GM12874 (cell line): ENCODE data around the gene OTOF.

Experiments
- TF ChIP-seq, protein P1 (sequence below): IDR thresholded peaks from 2 replicates; pipeline ENCODE4 v1.5.1; 2011; ENCODE audit warnings: low read depth, mild to moderate bottlenecking, control low read depth, low read length, moderate library complexity; ENCODE audit not compliant: insufficient read depth

OTOF gene

DNA sequence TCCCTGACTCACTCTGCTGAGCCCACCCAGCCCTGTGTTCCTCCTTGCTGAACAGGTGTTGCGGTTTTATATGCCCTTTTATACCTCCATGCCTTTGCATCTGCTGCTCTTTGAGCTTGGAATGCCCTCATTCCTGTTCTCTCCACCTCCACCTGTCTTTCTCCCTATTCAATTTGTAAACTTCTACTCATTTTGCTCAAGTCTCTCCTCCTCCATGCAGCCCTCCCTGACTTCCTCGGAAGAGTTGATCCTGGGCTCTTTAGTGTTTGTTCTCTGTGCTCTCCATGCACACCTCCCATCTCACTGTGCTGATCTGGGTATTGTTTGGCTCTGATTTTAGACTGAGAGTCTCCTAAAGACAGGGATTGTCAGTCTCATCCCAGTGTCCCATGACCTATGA is 7.2 kb upstream of the OTOF start:
- TF ChIP-seq, protein P1, sequence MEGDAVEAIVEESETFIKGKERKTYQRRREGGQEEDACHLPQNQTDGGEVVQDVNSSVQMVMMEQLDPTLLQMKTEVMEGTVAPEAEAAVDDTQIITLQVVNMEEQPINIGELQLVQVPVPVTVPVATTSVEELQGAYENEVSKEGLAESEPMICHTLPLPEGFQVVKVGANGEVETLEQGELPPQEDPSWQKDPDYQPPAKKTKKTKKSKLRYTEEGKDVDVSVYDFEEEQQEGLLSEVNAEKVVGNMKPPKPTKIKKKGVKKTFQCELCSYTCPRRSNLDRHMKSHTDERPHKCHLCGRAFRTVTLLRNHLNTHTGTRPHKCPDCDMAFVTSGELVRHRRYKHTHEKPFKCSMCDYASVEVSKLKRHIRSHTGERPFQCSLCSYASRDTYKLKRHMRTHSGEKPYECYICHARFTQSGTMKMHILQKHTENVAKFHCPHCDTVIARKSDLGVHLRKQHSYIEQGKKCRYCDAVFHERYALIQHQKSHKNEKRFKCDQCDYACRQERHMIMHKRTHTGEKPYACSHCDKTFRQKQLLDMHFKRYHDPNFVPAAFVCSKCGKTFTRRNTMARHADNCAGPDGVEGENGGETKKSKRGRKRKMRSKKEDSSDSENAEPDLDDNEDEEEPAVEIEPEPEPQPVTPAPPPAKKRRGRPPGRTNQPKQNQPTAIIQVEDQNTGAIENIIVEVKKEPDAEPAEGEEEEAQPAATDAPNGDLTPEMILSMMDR, result no peak

DNA sequence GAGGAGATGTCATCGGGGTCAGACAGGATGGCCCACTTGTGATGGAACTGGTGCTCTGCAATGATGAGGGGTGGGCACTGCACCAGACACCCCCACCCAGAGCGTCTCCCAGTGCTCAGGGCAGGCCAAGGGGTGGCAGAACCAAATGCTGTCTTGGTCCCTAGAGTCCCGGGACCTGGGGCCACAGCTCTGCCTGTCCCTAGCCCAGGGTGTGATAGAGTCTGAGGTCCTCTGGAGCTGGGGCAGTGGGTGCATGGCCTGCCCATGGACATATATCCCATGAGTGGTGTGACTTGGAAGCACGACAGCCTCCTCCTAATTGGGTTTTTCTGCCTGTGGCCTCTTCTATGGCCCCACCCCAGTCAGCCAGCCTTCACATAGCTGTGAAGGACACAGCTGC is 6.7 kb upstream of the OTOF start:
- TF ChIP-seq, protein P1, result no peak

DNA sequence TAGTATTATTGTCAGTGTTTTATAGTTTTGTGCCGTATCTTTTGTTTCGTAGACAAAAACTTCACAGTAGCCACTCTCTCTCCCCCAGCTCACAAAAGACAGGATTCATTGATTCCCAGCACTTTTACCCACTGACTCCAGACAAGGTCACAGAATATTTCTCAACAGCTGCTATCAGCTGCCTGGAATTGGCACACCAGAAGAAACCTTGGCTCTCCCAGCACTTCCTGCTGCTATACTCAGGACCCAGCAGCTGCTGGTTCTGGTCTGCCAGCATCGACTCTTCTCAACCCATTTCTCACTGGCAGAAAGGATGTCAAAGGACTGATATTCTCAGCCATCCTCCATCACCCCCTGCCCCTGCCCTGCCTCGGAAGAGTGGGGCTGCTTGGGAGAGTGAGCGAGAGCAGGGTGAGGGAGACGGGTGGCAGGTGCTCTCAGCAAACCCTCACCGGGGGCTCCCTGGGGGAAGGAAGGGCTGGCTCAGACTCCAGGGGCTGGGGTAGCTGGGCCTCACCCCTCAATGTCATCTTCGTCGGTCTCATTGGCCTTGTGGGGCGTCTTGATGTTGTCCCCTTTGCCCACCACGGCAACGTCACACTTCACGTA is 6.1 kb upstream of the OTOF start:
- TF ChIP-seq, protein P1, result no peak

DNA sequence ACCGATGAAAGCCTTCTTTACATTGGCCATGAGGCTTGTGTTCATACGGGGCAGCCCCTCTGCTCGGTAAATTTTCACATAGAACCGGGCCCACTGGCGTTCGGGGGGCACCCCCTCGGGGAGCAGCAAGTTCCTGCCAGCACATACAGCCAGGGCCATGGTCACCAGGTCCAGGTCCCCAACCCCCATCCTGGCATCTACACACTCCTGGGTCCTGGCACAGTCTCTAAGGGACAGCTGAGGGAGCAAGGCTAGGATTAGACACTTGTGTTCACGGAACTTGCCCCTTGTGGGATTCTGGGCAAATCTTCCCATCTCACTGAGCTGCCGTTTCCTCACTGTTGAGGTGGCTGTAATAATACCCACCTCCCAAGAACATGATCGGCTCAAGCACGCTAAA is 5.6 kb upstream of the OTOF start:
- TF ChIP-seq, protein P1, result no peak

DNA sequence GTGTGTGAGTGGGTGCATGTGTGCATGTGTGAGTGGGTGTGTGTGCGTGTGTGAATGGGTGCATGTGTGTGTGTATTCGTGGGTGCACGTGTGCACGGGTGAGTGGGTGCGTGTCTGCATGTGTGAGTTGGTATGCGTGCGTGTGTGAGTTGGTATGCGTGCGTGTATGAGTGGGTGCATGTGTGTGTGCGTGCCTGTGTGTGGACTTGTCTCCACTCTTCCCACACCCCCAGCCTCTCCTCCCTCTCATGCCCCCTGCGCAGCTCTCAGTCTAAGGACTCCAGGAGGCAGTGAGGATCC is 5.1 kb upstream of the OTOF start:
- TF ChIP-seq, protein P1, result no peak

DNA sequence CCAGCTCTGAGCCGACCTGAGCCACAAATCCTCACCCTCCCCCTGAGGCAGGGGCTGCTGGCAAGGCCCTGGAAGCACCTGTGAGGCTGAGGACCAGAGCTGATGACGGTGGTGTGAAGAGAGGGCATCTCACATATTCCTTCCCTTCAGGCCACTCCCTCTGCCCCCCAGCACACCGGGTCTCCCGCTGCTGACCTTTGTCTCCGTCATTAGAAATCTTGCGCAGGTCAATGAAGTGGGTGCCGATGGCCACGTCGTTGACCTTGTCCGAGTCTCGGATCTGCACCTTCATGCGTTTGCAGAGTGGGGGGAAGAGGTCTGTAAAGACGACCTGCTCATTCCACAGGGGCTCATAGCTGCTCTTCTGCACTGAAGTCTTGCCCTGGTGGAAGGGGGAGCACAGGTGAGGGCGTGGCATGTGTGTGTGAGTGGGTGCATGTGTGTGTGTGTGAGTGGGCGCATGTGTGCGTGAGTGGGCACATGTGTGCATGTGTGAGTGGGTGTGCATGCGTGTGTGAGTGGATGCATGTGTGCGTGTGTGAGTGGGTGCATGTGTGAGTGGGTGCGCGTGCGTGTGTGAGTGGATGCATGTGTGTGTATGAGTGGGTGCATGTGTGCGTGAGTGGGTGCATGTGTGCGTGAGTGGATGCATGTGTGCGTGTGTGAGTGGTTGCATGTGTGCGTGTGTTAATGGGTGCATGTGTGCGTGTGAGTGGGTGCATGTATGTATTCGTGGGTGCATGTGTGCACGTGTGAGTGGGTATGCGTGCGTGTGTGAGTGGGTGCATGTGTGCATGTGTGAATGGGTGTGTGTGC is 4.5 kb upstream of the OTOF start:
- TF ChIP-seq, protein P1, result no peak

DNA sequence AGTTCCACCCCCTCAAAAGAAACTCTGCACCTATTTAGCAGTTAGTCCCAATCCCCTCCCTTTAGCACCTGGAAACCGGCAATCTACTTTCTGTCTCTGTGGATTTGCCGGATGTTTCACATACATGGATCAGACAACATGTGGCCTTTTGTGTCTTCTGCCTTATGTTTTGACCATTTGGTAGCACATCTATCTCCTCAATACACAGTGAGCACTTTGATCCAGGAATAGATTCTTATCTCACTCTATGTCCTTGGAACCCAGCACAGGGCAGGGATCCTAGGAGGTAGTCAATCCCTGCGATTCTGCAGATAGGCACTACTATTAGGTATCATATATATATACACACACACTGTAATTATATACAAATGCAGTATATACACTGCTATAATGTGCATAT is 3.8 kb upstream of the OTOF start:
- TF ChIP-seq, protein P1, result no peak
